Activated T-helper 17 cell treated with anti-CD3 and anti-CD28 coated beads, Interleukin-2, amount 50 U/mL, for 72 hours (primary cell): ENCODE data around the gene PTPRQ. TPM values are rescaled to one million over a fixed set of nuclear protein-coding genes. Genes with fewer than 3 reads are reported as not detected.
"Not testable (repeated sequence)": the region's sequence is repeated elsewhere in the genome, so short reads cannot be mapped to it uniquely, and the experiment has no call there.

Source experiments
- ATAC-seq: fragments of 150-1000 bp; cut with Tn5 transposase; replicated peaks from 2 replicates; pipeline ENCODE4 v1.10.0; 2021; ENCODE audit warnings: mild to moderate bottlenecking, moderate library complexity
- H3K27ac Mint-ChIP-seq: one replicate; pipeline ENCODE4 v1.8.0; 2022; ENCODE audit warnings: mixed read lengths
- H3K27me3 Mint-ChIP-seq: one replicate; pipeline ENCODE4 v1.8.0; 2022; ENCODE audit warnings: mixed read lengths
- H3K36me3 Mint-ChIP-seq: one replicate; pipeline ENCODE4 v1.8.0; 2022; ENCODE audit warnings: low read depth, mild to moderate bottlenecking, mixed read lengths
- H3K4me1 Mint-ChIP-seq: one replicate; pipeline ENCODE4 v1.8.0; 2022; ENCODE audit warnings: mixed read lengths
- H3K4me3 Mint-ChIP-seq: one replicate; pipeline ENCODE4 v1.8.0; 2022; ENCODE audit warnings: mild to moderate bottlenecking, mixed read lengths
- H3K9me3 Mint-ChIP-seq: one replicate; pipeline ENCODE4 v1.8.0; 2022; ENCODE audit warnings: mixed read lengths
- total RNA-seq, 2 donors: library from RNA; stranded (reverse); gene quantifications; one replicate each; pipeline ENCODE4 v1.2.3, GENCODE V29; 2022

Gene PTPRQ
- total RNA-seq, 2 donors from 2014 or later, result not detected

DNA sequence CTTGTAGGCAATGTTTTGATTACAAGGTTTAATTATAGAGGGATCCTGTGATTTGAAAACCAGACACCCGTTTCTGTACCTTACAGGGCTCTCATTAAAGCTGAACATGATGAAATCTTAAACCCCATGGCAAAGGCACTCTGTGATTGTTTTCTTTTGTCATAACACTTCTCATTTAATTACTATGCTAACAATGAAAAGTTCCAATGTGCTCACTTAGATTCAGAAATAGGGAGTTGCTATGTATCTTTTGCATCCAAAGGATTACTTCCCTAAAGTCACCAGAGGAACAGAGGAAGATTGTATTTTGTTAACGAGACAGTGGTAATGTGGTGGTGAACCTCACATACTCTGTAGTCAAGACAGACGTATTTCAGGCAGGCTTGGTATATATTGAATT, 181.9 kb downstream of the PTPRQ start:
- H3K4me3 Mint-ChIP-seq, result no peak overlapping the region
- ATAC-seq, result no peak
- no peaks in the 10 kb centered on the region for H3K36me3 Mint-ChIP-seq
- H3K9me3 Mint-ChIP-seq, result peaks cover 3% of the 10 kb centered on the region
- H3K27me3 Mint-ChIP-seq, result no peaks in the 10 kb centered on the region
- no peak overlapping the region for H3K27ac Mint-ChIP-seq
- no peaks in the 10 kb centered on the region for H3K4me1 Mint-ChIP-seq

DNA sequence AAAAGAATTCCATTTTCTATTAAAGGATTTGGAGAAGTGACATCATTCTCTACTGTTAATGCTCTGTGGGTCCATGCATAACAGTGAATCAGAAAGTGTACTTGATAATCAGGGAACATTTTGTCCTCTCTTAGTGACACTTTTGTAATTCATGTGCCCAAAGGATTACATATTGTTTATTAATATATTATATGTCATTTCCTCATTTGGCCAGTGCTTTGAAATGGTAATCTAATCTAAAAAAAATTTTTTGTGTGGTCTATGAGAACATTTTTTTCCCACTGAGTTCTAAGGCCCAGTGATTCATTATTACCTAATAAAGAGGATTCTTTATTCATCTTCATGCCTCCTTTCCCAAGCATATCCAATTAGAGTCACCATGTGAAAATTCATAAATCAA, 183.7 kb downstream of the PTPRQ start:
- H3K4me1 Mint-ChIP-seq, result no peaks in the 10 kb centered on the region
- no peak for ATAC-seq
- H3K9me3 Mint-ChIP-seq, result peaks cover 13% of the 10 kb centered on the region
- H3K27me3 Mint-ChIP-seq, result no peaks in the 10 kb centered on the region
- no peak overlapping the region for H3K27ac Mint-ChIP-seq
- H3K4me3 Mint-ChIP-seq, result no peak overlapping the region
- H3K36me3 Mint-ChIP-seq, result no peaks in the 10 kb centered on the region

DNA sequence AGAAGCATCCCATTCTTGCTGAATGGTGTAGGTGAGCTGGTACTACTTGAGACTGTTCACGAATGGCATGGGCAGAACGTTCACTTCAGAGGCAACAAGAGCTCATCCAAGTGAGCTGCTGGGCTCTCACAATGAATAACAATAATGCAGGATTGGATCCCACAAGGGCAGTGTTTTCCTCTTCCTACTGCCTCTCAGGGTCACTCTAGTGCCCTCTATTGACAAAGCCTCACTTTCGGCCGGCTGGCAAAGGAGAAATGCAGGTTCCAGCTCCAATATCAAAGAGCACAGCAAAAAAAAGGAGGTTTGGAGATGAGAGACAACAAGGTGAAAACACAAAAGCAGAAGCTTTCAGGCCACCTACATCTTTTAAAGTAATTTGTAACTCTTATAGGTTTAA, 188.8 kb downstream of the PTPRQ start:
- ATAC-seq, result no peak
- no peaks in the 10 kb centered on the region for H3K4me1 Mint-ChIP-seq
- H3K36me3 Mint-ChIP-seq, result no peaks in the 10 kb centered on the region
- no peaks in the 10 kb centered on the region for H3K27me3 Mint-ChIP-seq
- no peak overlapping the region for H3K27ac Mint-ChIP-seq
- no peak overlapping the region for H3K4me3 Mint-ChIP-seq
- peaks cover 13% of the 10 kb centered on the region for H3K9me3 Mint-ChIP-seq

DNA sequence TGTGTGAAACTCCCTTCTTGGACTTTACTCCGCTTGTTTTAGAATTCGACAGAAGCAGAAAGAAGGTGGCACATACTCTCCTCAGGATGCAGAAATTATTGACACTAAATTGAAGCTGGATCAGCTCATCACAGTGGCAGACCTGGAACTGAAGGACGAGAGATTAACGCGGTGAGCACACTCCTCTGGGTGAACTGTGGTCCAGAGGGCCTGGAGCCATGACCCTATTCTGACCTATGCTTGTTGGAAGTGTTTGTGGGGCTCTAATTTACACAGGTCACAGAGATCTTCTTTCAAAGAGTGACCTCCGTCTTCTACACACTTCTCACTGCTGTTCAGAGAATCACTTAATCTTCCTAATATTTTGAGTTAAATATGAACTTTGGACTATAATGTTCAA, 190.9 kb downstream of the PTPRQ start:
- no peaks in the 10 kb centered on the region for H3K36me3 Mint-ChIP-seq

DNA sequence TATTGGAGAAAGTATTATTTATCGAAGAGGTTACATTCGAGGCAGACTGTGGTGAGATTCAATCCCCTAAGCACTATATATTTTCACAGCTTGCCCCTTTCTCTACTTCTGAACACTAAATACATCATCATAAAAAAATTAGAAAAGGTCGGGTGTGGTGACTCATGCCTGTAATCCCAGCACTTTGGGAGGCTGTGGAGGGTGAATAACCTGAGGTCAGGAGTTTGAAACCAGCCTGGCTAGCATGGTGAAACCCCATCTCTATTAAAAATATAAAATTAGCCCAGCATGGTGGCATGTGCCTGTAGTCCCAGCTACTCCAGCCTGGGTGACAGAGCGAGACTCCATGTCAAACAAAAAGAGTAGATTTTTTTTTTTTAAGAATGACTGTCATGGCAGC, 192.8 kb downstream of the PTPRQ start:
- no peak overlapping the region for H3K4me3 Mint-ChIP-seq
- H3K4me1 Mint-ChIP-seq, result no peaks in the 10 kb centered on the region
- ATAC-seq, result no peak
- no peaks in the 10 kb centered on the region for H3K36me3 Mint-ChIP-seq
- no peaks in the 10 kb centered on the region for H3K27me3 Mint-ChIP-seq
- no peak overlapping the region for H3K27ac Mint-ChIP-seq
- H3K9me3 Mint-ChIP-seq, result peaks cover 16% of the 10 kb centered on the region

More for the DNA sequence above, 190.9 kb downstream of the PTPRQ start:
- Mint-ChIP-seq H3K27ac (no peak overlapping the region), H3K4me3 (no peak overlapping the region), H3K9me3 (peaks cover 19% of the 10 kb centered on the region), H3K4me1 (no peaks in the 10 kb centered on the region), H3K27me3 (no peaks in the 10 kb centered on the region)
- no peak for ATAC-seq

DNA sequence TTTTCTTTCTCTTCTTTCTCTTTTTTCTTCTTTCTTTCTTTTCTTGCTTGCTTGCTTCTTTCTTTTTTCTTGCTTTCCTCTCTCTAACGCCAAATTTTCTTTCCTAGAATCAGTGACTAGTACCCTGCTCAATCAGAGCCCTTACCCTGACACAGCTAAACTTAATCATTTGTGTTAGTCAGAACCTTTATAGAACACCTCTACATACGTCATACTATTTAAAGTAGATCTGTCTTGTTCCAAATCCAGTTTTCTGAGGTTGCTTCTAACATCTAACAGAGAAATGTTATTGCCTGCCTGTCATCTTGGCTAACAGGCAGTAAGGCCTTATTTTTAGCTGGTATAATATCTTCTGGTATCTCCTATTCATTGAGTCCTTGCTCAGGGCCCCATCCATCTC, 197.9 kb downstream of the PTPRQ start:
- no peak overlapping the region for H3K4me3 Mint-ChIP-seq
- H3K9me3 Mint-ChIP-seq, result peaks cover 21% of the 10 kb centered on the region
- no peaks in the 10 kb centered on the region for H3K36me3 Mint-ChIP-seq
- ATAC-seq, result no peak
- no peaks in the 10 kb centered on the region for H3K4me1 Mint-ChIP-seq
- no peaks in the 10 kb centered on the region for H3K27me3 Mint-ChIP-seq
- H3K27ac Mint-ChIP-seq, result no peak overlapping the region

DNA sequence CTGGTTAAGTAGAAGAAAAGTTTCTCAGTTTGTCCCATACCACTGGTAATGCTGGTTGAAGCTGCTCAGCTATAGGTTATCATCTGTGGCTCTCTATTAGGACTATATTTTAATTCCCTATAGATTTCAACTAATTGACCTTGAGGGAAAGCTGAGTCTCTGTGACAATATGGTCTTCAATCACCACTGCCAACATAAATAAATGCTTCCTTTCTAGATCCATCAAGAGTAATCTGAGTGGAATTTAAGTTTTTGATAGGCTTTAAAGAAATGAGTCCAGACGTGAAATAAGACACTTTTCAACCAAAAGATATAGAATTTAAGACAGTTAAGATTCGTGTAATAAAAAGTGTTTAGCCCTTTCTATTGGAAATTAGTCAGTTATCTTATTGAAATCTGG, 199.9 kb downstream of the PTPRQ start:
- H3K4me3 Mint-ChIP-seq, result no peak overlapping the region
- no peaks in the 10 kb centered on the region for H3K27me3 Mint-ChIP-seq
- no peak for ATAC-seq
- no peaks in the 10 kb centered on the region for H3K4me1 Mint-ChIP-seq
- peaks cover 15% of the 10 kb centered on the region for H3K9me3 Mint-ChIP-seq
- no peak overlapping the region for H3K27ac Mint-ChIP-seq
- no peaks in the 10 kb centered on the region for H3K36me3 Mint-ChIP-seq

DNA sequence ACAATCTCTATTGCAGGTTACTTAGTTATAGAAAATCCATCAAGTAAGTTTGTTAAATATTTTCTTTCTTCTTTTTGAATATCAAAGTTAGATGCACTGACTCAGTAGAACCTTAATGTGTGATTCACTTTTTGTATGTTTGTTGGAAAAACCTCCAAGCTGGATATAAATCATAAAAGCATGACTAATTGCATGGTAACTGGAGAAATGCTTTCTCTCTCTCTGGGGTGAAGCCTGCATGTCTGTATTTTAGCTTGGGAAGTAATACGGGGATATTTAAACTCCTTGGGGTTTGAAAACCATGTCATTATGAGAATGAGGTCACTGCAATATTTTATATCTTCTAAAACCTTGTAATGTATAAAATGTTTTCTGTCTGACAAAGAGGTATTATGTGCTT, 204.8 kb downstream of the PTPRQ start:
- Mint-ChIP-seq H3K4me1 (no peaks in the 10 kb centered on the region), H3K4me3 (no peak overlapping the region), H3K36me3 (no peaks in the 10 kb centered on the region), H3K27me3 (no peaks in the 10 kb centered on the region), H3K27ac (no peak overlapping the region), H3K9me3 (peaks cover 5% of the 10 kb centered on the region)
- ATAC-seq, result no peak

DNA sequence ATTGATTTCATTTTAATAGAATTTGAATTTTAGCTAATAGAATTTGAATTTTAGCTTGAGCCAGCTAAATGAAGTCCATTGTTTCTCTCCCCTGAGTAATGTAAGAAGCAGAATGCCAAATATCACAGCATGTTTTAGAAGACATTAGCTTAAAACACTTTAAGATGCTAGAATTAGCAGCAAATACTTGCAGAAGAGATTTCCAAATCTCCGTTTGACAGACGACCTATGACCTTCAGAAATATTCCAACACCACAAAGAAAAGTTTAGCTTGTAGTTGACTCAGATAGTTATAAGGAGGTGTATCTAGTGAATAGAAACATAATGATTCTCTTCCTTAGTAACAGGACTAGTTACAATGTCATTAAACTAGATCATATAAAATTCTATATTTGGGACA, 211.7 kb downstream of the PTPRQ start:
- ATAC-seq, result no peak
- no peaks in the 10 kb centered on the region for H3K4me1 Mint-ChIP-seq
- peaks cover 4% of the 10 kb centered on the region for H3K9me3 Mint-ChIP-seq
- no peak overlapping the region for H3K4me3 Mint-ChIP-seq
- H3K36me3 Mint-ChIP-seq, result no peaks in the 10 kb centered on the region
- H3K27ac Mint-ChIP-seq, result no peak overlapping the region
- no peaks in the 10 kb centered on the region for H3K27me3 Mint-ChIP-seq

DNA sequence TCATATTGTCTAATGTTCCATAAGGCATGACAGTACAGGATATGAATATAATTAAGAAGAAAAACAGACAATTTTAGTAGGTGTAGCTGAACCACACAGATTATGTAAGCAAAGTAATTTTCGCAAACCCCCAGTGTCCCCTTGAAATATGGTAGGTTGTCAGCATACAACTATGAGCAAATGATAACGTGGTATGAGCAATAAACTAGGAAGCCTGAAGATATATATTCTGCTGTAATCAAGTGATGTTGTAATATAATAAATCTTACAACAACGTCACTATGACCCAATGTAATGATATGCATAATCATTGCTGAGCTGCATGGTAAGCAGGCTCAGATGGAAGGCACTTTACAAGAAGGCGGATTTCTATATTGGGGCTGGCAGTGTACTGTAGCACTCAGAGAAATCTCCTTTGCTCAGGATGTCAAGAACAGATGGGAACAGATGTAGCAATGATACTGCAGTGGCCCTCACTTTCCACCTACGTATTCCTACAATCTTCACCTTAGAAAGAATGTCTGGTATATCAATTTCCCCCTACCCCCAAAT, 215.6 kb downstream of the PTPRQ start:
- Mint-ChIP-seq H3K27ac (no peak overlapping the region), H3K9me3 (peaks cover 4% of the 10 kb centered on the region), H3K27me3 (no peaks in the 10 kb centered on the region), H3K36me3 (no peaks in the 10 kb centered on the region), H3K4me1 (no peaks in the 10 kb centered on the region), H3K4me3 (no peak overlapping the region)
- no peak for ATAC-seq

DNA sequence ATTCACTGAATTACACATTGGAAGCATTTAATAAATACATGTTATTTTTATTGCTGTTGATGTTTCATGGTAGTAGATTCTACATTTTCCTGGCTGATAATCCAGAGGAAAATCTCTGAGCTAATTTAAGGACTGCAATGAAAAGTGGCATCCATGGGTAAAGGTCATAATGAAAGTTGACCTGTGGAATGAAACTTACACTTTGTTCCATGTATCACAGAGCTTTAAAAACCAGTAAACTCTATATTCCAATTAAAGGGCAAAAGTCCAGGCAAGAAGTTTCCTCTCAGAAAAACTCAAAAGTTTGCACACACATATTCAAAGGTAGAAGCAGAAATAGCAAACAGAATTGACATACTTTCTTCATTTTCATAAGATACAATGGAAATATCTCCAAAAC, 218.6 kb downstream of the PTPRQ start:
- Mint-ChIP-seq H3K4me1 (no peaks in the 10 kb centered on the region), H3K27ac (no peak overlapping the region), H3K27me3 (no peaks in the 10 kb centered on the region), H3K4me3 (no peak overlapping the region), H3K36me3 (no peaks in the 10 kb centered on the region), H3K9me3 (peaks cover 9% of the 10 kb centered on the region)
- ATAC-seq, result no peak

DNA sequence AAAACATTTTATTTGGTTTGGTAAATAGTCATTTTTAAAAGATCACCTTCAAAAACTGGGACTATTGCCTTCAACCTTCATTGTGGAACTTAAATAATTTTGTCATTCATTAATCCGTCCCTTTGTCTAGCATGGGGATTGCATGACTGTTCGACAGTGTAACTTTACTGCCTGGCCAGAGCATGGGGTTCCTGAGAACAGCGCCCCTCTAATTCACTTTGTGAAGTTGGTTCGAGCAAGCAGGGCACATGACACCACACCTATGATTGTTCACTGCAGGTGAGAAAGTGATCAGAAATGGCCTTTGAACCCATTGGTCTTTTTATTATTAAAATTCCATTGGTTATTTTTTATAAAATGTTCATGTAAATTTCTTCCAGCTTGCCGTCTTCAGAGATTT, 226.2 kb downstream of the PTPRQ start:
- Mint-ChIP-seq H3K9me3 (peaks cover 10% of the 10 kb centered on the region), H3K27me3 (no peaks in the 10 kb centered on the region), H3K36me3 (no peaks in the 10 kb centered on the region), H3K4me3 (no peak overlapping the region), H3K27ac (no peak overlapping the region), H3K4me1 (no peaks in the 10 kb centered on the region)
- no peak for ATAC-seq

DNA sequence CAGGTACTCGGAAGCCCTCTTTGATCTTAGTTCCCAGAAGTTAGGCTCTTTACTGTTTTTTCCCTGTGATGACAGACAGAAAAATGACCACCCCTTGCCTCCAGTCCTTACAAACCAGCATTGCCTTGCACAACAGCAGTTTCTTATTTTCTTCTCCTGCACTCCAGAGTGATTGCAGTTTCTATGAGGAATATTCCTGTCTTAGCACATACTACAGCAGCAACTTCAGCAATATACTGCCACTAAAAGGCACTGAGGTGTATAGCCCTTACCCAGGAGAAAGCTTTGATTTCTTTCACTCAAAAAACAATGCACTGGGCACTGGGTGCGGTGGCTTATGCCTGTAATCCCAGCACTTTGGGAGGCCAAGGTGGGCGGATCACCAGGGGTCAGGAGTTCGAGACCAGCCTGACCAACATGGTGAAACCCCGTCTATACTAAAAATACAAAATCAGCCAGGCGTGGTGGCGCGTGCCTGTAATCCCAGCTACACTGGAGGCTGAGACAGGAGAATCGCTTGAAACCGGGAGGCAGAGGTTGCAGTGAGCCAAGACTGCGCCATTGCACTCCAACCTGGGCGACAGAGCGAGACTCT, 232.1 kb downstream of the PTPRQ start:
- H3K4me3 Mint-ChIP-seq, ATAC-seq, H3K9me3 Mint-ChIP-seq, H3K27ac Mint-ChIP-seq, H3K4me1 Mint-ChIP-seq, H3K27me3 Mint-ChIP-seq, H3K36me3 Mint-ChIP-seq: not testable (repeated sequence)

DNA sequence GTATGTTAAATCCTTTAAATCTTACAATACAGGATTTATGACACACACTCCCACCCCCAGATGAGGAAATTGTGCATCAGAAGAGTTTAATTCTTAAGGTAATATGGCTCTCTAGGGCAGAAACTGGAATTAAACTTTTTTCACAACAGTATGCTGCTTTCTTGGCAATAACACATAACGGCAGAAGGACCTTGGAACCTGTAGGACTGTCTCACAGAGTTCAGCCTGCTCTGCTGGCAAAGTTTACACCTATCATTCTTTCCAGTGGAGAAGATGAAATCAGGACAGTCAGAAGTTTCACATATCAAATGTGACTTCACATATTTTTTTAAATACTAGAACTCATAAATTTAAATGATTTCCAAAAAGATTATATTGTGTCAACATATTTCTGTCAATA, 232.8 kb downstream of the PTPRQ start:
- H3K27ac Mint-ChIP-seq, result no peak overlapping the region
- no peaks in the 10 kb centered on the region for H3K36me3 Mint-ChIP-seq
- peaks cover 1% of the 10 kb centered on the region for H3K9me3 Mint-ChIP-seq
- no peak for ATAC-seq
- H3K27me3 Mint-ChIP-seq, result no peaks in the 10 kb centered on the region
- H3K4me1 Mint-ChIP-seq, result no peaks in the 10 kb centered on the region
- H3K4me3 Mint-ChIP-seq, result no peak overlapping the region

DNA sequence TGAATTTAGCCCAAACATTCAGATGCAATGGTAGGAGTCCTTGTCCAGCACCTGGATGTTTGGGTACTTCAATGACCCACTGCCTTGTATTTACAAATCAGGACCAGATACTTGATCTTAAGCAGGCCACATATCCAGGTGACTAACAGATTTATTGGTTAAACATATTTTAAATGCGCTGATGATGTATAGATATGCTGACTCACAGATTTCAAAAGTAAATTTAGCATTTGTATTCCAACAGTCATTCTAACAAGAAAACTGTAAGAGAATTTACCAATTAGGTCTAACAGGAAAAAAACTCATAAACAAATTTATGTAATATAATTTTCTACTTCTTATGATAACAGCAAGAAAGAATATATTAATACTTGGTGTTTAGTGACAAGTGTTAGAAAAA, 234.0 kb downstream of the PTPRQ start:
- Mint-ChIP-seq H3K9me3 (no peaks in the 10 kb centered on the region), H3K27me3 (no peaks in the 10 kb centered on the region), H3K4me3 (no peak overlapping the region), H3K36me3 (no peaks in the 10 kb centered on the region), H3K4me1 (no peaks in the 10 kb centered on the region), H3K27ac (no peak overlapping the region)
- ATAC-seq, result no peak
